ENCODE results near the gene MLXIP. TPM values are rescaled to one million over a fixed set of nuclear protein-coding genes. Genes with fewer than 3 reads are reported as not detected.

The MLXIP gene
- total and polyA plus RNA-seq, 2 of the 13 experiments (the other 11 are each of a cell fraction or from before 2014, with no cell fraction given) = 5.3 to 6.7 TPM

DNA sequence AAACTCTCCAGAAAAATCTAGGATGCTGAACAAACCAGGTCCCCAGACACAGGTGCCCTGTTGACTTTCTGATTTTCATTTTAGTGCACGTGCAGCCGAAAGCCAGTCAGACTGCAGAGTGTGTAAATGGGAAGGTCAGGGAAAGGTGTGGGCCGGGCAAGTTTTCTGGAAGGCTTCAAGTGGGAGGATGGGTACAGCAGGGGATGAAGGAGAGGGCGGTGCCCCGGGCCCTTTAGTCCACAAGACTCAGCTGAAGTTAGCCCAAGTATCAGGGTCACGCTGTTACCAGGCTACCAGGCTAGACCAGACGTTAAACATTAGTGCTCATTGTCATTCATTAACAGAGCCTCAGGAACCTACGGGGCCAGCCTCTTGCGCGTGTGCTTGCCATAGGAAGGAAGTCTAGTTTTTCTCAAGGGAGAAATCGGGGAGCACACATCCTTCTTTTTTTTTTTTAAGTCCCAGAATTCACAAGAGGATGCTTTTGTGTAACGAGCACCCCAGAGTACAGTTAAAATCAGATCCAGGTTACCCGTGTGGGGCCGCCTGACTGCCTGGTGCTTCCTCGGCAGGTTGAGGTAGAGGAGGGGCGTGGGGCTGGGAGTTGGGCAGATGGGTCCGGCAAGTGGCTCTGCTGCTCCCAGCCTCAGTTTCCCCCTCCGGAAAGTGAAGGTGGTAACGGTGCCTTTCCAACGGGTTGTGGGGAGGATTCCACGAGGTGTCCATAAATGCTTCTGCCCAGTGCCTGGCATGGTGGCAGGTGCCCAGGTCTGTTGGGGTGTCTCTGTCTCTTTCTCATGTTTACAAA lies 37.8 kb upstream of the MLXIP start (continued):
- TF ChIP-seq, protein P1, sequence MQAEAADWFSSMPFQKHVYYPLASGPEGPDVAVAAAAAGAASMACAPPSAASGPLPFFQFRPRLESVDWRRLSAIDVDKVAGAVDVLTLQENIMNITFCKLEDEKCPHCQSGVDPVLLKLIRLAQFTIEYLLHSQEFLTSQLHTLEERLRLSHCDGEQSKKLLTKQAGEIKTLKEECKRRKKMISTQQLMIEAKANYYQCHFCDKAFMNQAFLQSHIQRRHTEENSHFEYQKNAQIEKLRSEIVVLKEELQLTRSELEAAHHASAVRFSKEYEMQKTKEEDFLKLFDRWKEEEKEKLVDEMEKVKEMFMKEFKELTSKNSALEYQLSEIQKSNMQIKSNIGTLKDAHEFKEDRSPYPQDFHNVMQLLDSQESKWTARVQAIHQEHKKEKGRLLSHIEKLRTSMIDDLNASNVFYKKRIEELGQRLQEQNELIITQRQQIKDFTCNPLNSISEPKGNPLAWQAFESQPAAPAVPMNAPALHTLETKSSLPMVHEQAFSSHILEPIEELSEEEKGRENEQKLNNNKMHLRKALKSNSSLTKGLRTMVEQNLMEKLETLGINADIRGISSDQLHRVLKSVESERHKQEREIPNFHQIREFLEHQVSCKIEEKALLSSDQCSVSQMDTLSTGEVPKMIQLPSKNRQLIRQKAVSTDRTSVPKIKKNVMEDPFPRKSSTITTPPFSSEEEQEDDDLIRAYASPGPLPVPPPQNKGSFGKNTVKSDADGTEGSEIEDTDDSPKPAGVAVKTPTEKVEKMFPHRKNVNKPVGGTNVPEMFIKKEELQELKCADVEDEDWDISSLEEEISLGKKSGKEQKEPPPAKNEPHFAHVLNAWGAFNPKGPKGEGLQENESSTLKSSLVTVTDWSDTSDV (CRISPR knock-in tag; IDR thresholded peaks at IDR 0.05) = no peak
- TF ChIP-seq GATAD2A (CRISPR knock-in tag; IDR thresholded peaks at IDR 0.05) = peak; percentile 64
- TF ChIP-seq ZNF3 (CRISPR knock-in tag; IDR thresholded peaks at IDR 0.05) = 0 out of 2 replicates have a peak, but pooled peaks have one; percentile 46
- peak; percentile 70; the same call in 1 of the 2 replicates for TF ChIP-seq ZNF501 (CRISPR knock-in tag; IDR thresholded peaks at IDR 0.05)
- 0 out of 2 replicates have a peak, but pooled peaks have one; percentile 26 for TF ChIP-seq SALL1 (CRISPR knock-in tag; IDR thresholded peaks at IDR 0.05)
- peak; percentile 44; the same call in 1 of the 2 replicates for TF ChIP-seq ATF2 (CRISPR knock-in tag; IDR thresholded peaks at IDR 0.05)
- TF ChIP-seq KLF16 (CRISPR knock-in tag; IDR thresholded peaks at IDR 0.05) = peak in 1 of 2 experiments; percentile 22; a peak in 1 of 4 replicates
- no peak for TF ChIP-seq PLSCR1 (CRISPR knock-in tag; IDR thresholded peaks at IDR 0.05; ENCODE audit: borderline replicate concordance)
- no peak for TF ChIP-seq TGIF2 (CRISPR knock-in tag; IDR thresholded peaks at IDR 0.05)
- no peak for TF ChIP-seq CBX2 (IDR thresholded peaks at IDR 0.05; ENCODE audit: low read depth, low read length)
- no peak for TF ChIP-seq CBX2 (CRISPR knock-in tag; IDR thresholded peaks at IDR 0.05; ENCODE audit: low read depth)
- 0 out of 2 replicates have a peak, but pooled peaks have one; percentile 35 for TF ChIP-seq IRF2 (CRISPR knock-in tag; IDR thresholded peaks at IDR 0.05)
- no peak for TF ChIP-seq BCL6 (CRISPR knock-in tag; IDR thresholded peaks at IDR 0.05)
- TF ChIP-seq, protein P2, sequence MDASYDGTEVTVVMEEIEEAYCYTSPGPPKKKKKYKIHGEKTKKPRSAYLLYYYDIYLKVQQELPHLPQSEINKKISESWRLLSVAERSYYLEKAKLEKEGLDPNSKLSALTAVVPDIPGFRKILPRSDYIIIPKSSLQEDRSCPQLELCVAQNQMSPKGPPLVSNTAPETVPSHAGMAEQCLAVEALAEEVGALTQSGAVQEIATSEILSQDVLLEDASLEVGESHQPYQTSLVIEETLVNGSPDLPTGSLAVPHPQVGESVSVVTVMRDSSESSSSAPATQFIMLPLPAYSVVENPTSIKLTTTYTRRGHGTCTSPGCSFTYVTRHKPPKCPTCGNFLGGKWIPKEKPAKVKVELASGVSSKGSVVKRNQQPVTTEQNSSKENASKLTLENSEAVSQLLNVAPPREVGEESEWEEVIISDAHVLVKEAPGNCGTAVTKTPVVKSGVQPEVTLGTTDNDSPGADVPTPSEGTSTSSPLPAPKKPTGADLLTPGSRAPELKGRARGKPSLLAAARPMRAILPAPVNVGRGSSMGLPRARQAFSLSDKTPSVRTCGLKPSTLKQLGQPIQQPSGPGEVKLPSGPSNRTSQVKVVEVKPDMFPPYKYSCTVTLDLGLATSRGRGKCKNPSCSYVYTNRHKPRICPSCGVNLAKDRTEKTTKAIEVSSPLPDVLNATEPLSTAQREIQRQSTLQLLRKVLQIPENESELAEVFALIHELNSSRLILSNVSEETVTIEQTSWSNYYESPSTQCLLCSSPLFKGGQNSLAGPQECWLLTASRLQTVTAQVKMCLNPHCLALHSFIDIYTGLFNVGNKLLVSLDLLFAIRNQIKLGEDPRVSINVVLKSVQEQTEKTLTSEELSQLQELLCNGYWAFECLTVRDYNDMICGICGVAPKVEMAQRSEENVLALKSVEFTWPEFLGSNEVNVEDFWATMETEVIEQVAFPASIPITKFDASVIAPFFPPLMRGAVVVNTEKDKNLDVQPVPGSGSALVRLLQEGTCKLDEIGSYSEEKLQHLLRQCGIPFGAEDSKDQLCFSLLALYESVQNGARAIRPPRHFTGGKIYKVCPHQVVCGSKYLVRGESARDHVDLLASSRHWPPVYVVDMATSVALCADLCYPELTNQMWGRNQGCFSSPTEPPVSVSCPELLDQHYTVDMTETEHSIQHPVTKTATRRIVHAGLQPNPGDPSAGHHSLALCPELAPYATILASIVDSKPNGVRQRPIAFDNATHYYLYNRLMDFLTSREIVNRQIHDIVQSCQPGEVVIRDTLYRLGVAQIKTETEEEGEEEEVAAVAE (CRISPR knock-in tag; IDR thresholded peaks at IDR 0.05; ENCODE audit: borderline replicate concordance) = no peak
- TF ChIP-seq ZNF468 (CRISPR knock-in tag; IDR thresholded peaks at IDR 0.05) = no peak
- no peak for TF ChIP-seq MXD4 (CRISPR knock-in tag; IDR thresholded peaks at IDR 0.05)
- peak; percentile 38; the same call in 1 of the 2 replicates for TF ChIP-seq ZFY (CRISPR knock-in tag; IDR thresholded peaks at IDR 0.05)
- peak; percentile 37 for TF ChIP-seq HNF4A (CRISPR knock-in tag; IDR thresholded peaks at IDR 0.05)
- no peak for TF ChIP-seq U2AF1 (optimal IDR thresholded peaks at IDR 0.05; ENCODE audit: low read depth, low read length)
- TF ChIP-seq BHLHE40 (IDR thresholded peaks at IDR 0.05; ENCODE audit: low read length) = peak; percentile 75
- TF ChIP-seq MLLT10 (CRISPR knock-in tag; IDR thresholded peaks at IDR 0.05) = no peak
- TF ChIP-seq PCBP1 (IDR thresholded peaks at IDR 0.05; ENCODE audit: borderline replicate concordance, low read depth, low read length) = no peak
